GM12878 (cell line): ENCODE results near the gene RAB25. TPM values are rescaled to one million over a fixed set of nuclear protein-coding genes. Genes with fewer than 3 reads are reported as not detected.

ENCODE experiments used
- CBFB ChIP-seq: IDR thresholded peaks from 2 replicates; pipeline ENCODE4 v1.6.1; 2016; ENCODE audit warnings: antibody characterized with exemption, low read depth
- CEBPB ChIP-seq, 2 experiments: fragments of 150-350 bp in 1 of 2; IDR thresholded peaks; 2 replicates each; pipeline ENCODE4 v1.6.1; 2012 to 2014; ENCODE audit warnings: low read depth in 2 of 2, low read length in 2 of 2, borderline replicate concordance in 1 of 2, inconsistent platforms in 1 of 2
- ETV6 ChIP-seq, 2 experiments: fragments of 450-650 bp in 1 of 2; IDR thresholded peaks in 1 of 2; conservative IDR thresholded peaks in 1 of 2; 2 replicates each; pipeline ENCODE4 v1.6.1; 2014; ENCODE audit warnings: antibody characterized with exemption in 1 of 2, borderline replicate concordance in 1 of 2, low read depth in 1 of 2, mild to moderate bottlenecking in 1 of 2, moderate library complexity in 1 of 2
- EZH2 ChIP-seq: IDR thresholded peaks from 2 replicates; pipeline ENCODE4 v1.6.1; 2012; ENCODE audit warnings: low read depth, mild to moderate bottlenecking, control low read depth, inconsistent platforms, low read length, borderline replicate concordance; ENCODE audit not compliant: control insufficient read depth
- IKZF1 ChIP-seq: fragments of 450-650 bp; conservative IDR thresholded peaks from 2 replicates; pipeline ENCODE4 v1.6.1; 2017; ENCODE audit warnings: antibody characterized with exemption, mild to moderate bottlenecking
- JUNB ChIP-seq: IDR thresholded peaks from 2 replicates; pipeline ENCODE4 v1.6.1; 2016; ENCODE audit warnings: antibody characterized with exemption, mild to moderate bottlenecking
- KAT2A ChIP-seq: conservative IDR thresholded peaks from 2 replicates; pipeline ENCODE4 v1.6.1; 2011; ENCODE audit warnings: low read depth, low read length; ENCODE audit not compliant: control insufficient read depth
- NFYA ChIP-seq: IDR thresholded peaks from 2 replicates; pipeline ENCODE4 v1.6.1; 2011; ENCODE audit warnings: low read depth, mild to moderate bottlenecking, low read length, improper control_type of control experiment, borderline replicate concordance
- NFYB ChIP-seq: IDR thresholded peaks from 2 replicates; pipeline ENCODE4 v1.6.1; 2011; ENCODE audit warnings: low read depth, mild to moderate bottlenecking, low read length, improper control_type of control experiment, moderate library complexity; ENCODE audit not compliant: insufficient read depth
- NR2C2 ChIP-seq: IDR thresholded peaks from 2 replicates; pipeline ENCODE4 v1.6.1; 2011; ENCODE audit warnings: borderline replicate concordance, low read depth; ENCODE audit not compliant: control insufficient read depth, insufficient read length
- NRF1 ChIP-seq: conservative IDR thresholded peaks from 2 replicates; pipeline ENCODE4 v1.6.1; 2011; ENCODE audit warnings: mild to moderate bottlenecking, low read depth, low read length, improper control_type of control experiment
- RB1 ChIP-seq: fragments of 450-650 bp; formaldehyde crosslinking; IDR thresholded peaks from 2 replicates; pipeline ENCODE4 v1.6.1; 2017; ENCODE audit warnings: mild to moderate bottlenecking, borderline replicate concordance
- STAT1 ChIP-seq: fragments of 450-650 bp; conservative IDR thresholded peaks from 2 replicates; pipeline ENCODE4 v1.6.1; 2014; ENCODE audit warnings: antibody characterized with exemption, mild to moderate bottlenecking
- TCF7 ChIP-seq: IDR thresholded peaks from 2 replicates; pipeline ENCODE4 v1.6.1; 2014; ENCODE audit warnings: antibody characterized with exemption, borderline replicate concordance
- YBX1 ChIP-seq: fragments of 450-650 bp; IDR thresholded peaks from 2 replicates; pipeline ENCODE4 v1.6.1; 2016; ENCODE audit warnings: antibody characterized with exemption
- ZZZ3 ChIP-seq: IDR thresholded peaks from 2 replicates; pipeline ENCODE4 v1.6.1; 2011; ENCODE audit warnings: low read depth; ENCODE audit not compliant: control insufficient read depth, insufficient read length
- polyA plus RNA-seq, 11 experiments: library from polyadenylated mRNA; depleted of rRNA in 4 of 11; unstranded in 6 of 11; stranded (reverse) in 5 of 11; fragments of >200 nt; fragmentation: Nextera tagmentation in 4 of 11; fragmentation: Illumina TruSeq in 1 of 11; extraction: Ambion mirVana in 4 of 11; extraction: Trizol in 1 of 11; gene quantifications; 1 replicate in 1 of 11; 2 replicates in 10 of 11; pipeline versions ENCODE4 v1.2.1 to v1.2.3, GENCODE V29; 2011 to 2016; ENCODE audit warnings: inconsistent platforms in 2 of 11, missing spikeins in 2 of 11, low read depth in 1 of 11
- total RNA-seq, 4 experiments: library from RNA; depleted of rRNA in 3 of 4; stranded (reverse); fragments of >200 nt in 3 of 4; fragmentation: Illumina TruSeq in 1 of 4; extraction: Trizol in 1 of 4; gene quantifications; 2 replicates each; pipeline versions ENCODE4 v1.2.1 to v1.2.3, GENCODE V29; 2013 to 2021
- TF ChIP-seq, protein P1 (sequence below), 3 experiments: IDR thresholded peaks in 2 of 3; conservative IDR thresholded peaks in 1 of 3; 2 replicates each; pipeline ENCODE4 v1.5.1; 2011; ENCODE audit warnings: low read depth in 3 of 3, low read length in 3 of 3, mild to moderate bottlenecking in 3 of 3, control low read depth in 2 of 3, moderate library complexity in 2 of 3, inconsistent platforms in 1 of 3, mixed read lengths in 1 of 3; ENCODE audit not compliant: control insufficient read depth in 2 of 3, insufficient read depth in 1 of 3; ENCODE audit errors: extremely low read depth in 1 of 3
- TF ChIP-seq, protein P2 (sequence below): fragments of 150-350 bp; IDR thresholded peaks from 2 replicates; pipeline ENCODE4 v1.6.1; 2014; ENCODE audit warnings: mild to moderate bottlenecking, low read depth, low read length
- TF ChIP-seq, protein P3 (sequence below): IDR thresholded peaks from 2 replicates; pipeline ENCODE4 v1.6.1; 2011; ENCODE audit warnings: low read depth, low read length, improper control_type of control experiment, borderline replicate concordance
- TF ChIP-seq, protein P4 (sequence below): fragments of 450-650 bp; IDR thresholded peaks from 2 replicates; pipeline ENCODE4 v1.6.1; 2017; ENCODE audit warnings: mild to moderate bottlenecking, moderate library complexity

Gene RAB25
- total and polyA plus RNA-seq, 10 of the 15 experiments (the other 5 are each of a cell fraction or from before 2014, with no cell fraction given), result 0.16 to 0.36 (median 0.22) TPM; not detected in 7

DNA sequence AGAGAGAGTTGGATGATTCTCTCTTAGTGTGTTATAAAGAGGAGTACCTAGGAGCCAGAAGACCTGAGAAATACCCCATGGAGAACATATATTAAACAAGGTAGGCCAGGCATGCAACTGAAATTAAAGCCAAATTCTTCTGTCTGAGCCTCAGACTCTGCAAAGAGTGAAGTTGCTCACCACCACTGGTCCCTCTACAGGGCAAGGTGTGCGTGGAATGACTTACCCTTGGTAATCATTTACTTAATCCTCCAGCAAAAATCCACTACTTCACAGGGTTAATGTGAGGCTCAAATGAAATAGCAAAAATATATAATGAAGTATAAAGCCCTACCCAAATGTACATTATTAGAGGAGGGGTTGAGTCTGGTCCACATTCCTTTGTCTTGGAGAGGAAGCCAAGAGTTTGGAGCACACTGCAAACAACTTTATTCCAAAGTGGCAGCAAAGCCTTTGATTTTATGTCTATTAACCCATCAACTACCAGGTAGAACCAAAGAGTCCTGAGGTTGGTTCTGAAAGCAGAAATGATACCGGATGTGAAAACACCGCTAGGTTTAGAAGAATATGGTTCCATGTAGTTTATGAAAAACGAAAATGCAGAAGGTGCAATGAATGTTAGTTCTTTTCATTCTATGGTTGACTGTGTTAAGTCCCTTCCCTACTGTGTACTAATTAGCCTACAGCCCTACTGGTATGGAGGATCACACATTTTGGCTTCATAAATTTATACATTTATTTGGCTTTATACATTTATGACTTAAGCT lies 48.7 kb upstream of the RAB25 start (continued):
- TF ChIP-seq CBFB, result no peak
- no peak for TF ChIP-seq RB1
- peak in 1 of 2 experiments; percentile 88; a peak in 1 of 4 replicates for TF ChIP-seq ETV6 (conservative IDR thresholded peaks at IDR 0.05 in 1 of 2, IDR thresholded peaks at IDR 0.05 in 1 of 2; ENCODE audit: borderline replicate concordance in 1 of 2, low read depth in 1 of 2)
- TF ChIP-seq, protein P1, sequence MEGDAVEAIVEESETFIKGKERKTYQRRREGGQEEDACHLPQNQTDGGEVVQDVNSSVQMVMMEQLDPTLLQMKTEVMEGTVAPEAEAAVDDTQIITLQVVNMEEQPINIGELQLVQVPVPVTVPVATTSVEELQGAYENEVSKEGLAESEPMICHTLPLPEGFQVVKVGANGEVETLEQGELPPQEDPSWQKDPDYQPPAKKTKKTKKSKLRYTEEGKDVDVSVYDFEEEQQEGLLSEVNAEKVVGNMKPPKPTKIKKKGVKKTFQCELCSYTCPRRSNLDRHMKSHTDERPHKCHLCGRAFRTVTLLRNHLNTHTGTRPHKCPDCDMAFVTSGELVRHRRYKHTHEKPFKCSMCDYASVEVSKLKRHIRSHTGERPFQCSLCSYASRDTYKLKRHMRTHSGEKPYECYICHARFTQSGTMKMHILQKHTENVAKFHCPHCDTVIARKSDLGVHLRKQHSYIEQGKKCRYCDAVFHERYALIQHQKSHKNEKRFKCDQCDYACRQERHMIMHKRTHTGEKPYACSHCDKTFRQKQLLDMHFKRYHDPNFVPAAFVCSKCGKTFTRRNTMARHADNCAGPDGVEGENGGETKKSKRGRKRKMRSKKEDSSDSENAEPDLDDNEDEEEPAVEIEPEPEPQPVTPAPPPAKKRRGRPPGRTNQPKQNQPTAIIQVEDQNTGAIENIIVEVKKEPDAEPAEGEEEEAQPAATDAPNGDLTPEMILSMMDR (IDR thresholded peaks at IDR 0.05 in 2 of 3, conservative IDR thresholded peaks at IDR 0.05 in 1 of 3; ENCODE audit: control insufficient read depth in 2 of 3, extremely low read depth in 1 of 3, insufficient read depth in 1 of 3, low read depth in 3 of 3, low read length in 3 of 3), result no peak
- no peak for TF ChIP-seq NRF1
- TF ChIP-seq STAT1, result no peak
- no peak for TF ChIP-seq KAT2A
- no peak for TF ChIP-seq TCF7
- no peak for TF ChIP-seq NFYA
- TF ChIP-seq YBX1, result no peak
- no peak for TF ChIP-seq NR2C2
- TF ChIP-seq ZZZ3, result no peak
- TF ChIP-seq, protein P2, sequence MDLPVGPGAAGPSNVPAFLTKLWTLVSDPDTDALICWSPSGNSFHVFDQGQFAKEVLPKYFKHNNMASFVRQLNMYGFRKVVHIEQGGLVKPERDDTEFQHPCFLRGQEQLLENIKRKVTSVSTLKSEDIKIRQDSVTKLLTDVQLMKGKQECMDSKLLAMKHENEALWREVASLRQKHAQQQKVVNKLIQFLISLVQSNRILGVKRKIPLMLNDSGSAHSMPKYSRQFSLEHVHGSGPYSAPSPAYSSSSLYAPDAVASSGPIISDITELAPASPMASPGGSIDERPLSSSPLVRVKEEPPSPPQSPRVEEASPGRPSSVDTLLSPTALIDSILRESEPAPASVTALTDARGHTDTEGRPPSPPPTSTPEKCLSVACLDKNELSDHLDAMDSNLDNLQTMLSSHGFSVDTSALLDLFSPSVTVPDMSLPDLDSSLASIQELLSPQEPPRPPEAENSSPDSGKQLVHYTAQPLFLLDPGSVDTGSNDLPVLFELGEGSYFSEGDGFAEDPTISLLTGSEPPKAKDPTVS, result no peak
- no peak for TF ChIP-seq CEBPB (IDR thresholded peaks at IDR 0.05; ENCODE audit: borderline replicate concordance in 1 of 2, low read depth in 2 of 2, low read length in 2 of 2)
- TF ChIP-seq, protein P3, sequence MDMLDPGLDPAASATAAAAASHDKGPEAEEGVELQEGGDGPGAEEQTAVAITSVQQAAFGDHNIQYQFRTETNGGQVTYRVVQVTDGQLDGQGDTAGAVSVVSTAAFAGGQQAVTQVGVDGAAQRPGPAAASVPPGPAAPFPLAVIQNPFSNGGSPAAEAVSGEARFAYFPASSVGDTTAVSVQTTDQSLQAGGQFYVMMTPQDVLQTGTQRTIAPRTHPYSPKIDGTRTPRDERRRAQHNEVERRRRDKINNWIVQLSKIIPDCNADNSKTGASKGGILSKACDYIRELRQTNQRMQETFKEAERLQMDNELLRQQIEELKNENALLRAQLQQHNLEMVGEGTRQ, result no peak
- TF ChIP-seq JUNB, result peak; percentile 37; the same call in 1 of the 2 replicates
- TF ChIP-seq IKZF1, result no peak; the same call in none of the 2 replicates
- TF ChIP-seq, protein P4, sequence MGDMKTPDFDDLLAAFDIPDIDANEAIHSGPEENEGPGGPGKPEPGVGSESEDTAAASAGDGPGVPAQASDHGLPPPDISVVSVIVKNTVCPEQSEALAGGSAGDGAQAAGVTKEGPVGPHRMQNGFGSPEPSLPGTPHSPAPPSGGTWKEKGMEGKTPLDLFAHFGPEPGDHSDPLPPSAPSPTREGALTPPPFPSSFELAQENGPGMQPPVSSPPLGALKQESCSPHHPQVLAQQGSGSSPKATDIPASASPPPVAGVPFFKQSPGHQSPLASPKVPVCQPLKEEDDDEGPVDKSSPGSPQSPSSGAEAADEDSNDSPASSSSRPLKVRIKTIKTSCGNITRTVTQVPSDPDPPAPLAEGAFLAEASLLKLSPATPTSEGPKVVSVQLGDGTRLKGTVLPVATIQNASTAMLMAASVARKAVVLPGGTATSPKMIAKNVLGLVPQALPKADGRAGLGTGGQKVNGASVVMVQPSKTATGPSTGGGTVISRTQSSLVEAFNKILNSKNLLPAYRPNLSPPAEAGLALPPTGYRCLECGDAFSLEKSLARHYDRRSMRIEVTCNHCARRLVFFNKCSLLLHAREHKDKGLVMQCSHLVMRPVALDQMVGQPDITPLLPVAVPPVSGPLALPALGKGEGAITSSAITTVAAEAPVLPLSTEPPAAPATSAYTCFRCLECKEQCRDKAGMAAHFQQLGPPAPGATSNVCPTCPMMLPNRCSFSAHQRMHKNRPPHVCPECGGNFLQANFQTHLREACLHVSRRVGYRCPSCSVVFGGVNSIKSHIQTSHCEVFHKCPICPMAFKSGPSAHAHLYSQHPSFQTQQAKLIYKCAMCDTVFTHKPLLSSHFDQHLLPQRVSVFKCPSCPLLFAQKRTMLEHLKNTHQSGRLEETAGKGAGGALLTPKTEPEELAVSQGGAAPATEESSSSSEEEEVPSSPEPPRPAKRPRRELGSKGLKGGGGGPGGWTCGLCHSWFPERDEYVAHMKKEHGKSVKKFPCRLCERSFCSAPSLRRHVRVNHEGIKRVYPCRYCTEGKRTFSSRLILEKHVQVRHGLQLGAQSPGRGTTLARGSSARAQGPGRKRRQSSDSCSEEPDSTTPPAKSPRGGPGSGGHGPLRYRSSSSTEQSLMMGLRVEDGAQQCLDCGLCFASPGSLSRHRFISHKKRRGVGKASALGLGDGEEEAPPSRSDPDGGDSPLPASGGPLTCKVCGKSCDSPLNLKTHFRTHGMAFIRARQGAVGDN, result no peak
- TF ChIP-seq EZH2, result no peak
- no peak for TF ChIP-seq NFYB
